SK-N-SH treated with all-trans-retinoic acid at 6 μM for 48 hours (cell line): ENCODE results near the gene GRAP2.

Experiments
- CREB5 ChIP-seq: fragments of 250-450 bp; sonication (Bioruptor Pico); IDR thresholded peaks from 2 replicates; pipeline ENCODE4 v1.5.1; 2020; ENCODE audit warnings: low read depth, mild to moderate bottlenecking, moderate library complexity
- GLIS3 ChIP-seq: fragments of 250-450 bp; sonication (Bioruptor Pico); IDR thresholded peaks from 2 replicates; pipeline ENCODE4 v1.5.0; 2020; ENCODE audit warnings: mild to moderate bottlenecking, moderate library complexity
- RARB ChIP-seq: fragments of 250-450 bp; sonication (Bioruptor Pico); IDR thresholded peaks from 2 replicates; pipeline ENCODE4 v1.8.0; 2021; ENCODE audit warnings: mild to moderate bottlenecking, moderate library complexity
- SNAI2 ChIP-seq: fragments of 250-450 bp; sonication (Bioruptor Pico); IDR thresholded peaks from 2 replicates; pipeline ENCODE4 v1.5.0; 2020; ENCODE audit warnings: mild to moderate bottlenecking, moderate library complexity
- TF ChIP-seq, protein P1 (sequence below): fragments of 250-450 bp; sonication (Bioruptor Pico); IDR thresholded peaks from 2 replicates; pipeline ENCODE4 v1.8.0; 2020; ENCODE audit warnings: mild to moderate bottlenecking, moderate library complexity, borderline replicate concordance

DNA sequence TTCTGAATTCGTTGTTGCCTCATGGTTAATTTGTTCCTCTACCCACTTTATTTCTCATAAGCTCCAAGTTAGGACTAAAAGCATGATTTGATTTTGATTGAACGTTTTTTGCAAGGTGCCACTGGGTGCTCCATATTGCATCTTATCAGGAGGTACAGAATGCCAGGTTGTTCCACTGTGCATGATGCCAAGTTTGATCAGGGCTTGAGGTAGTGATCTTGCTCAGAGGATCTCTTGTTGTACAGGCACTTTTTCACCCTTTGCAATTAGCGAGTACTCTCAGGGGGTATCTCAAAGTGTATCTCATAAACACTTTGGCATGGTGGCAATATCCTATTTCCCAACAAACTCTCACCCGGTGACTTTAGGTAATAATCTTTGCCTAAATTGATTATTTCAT is 4.0 kb downstream of the GRAP2 start:
- TF ChIP-seq, protein P1, sequence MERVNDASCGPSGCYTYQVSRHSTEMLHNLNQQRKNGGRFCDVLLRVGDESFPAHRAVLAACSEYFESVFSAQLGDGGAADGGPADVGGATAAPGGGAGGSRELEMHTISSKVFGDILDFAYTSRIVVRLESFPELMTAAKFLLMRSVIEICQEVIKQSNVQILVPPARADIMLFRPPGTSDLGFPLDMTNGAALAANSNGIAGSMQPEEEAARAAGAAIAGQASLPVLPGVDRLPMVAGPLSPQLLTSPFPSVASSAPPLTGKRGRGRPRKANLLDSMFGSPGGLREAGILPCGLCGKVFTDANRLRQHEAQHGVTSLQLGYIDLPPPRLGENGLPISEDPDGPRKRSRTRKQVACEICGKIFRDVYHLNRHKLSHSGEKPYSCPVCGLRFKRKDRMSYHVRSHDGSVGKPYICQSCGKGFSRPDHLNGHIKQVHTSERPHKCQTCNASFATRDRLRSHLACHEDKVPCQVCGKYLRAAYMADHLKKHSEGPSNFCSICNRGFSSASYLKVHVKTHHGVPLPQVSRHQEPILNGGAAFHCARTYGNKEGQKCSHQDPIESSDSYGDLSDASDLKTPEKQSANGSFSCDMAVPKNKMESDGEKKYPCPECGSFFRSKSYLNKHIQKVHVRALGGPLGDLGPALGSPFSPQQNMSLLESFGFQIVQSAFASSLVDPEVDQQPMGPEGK, result no peak
- no peak for TF ChIP-seq GLIS3 (CRISPR knock-in tag)
- no peak for TF ChIP-seq CREB5 (CRISPR knock-in tag)
- TF ChIP-seq SNAI2 (CRISPR knock-in tag), result no peak
- TF ChIP-seq RARB (CRISPR knock-in tag), result no peak
